TTC549 (cell line): Measurements from ENCODE around the gene TSPAN11.

ENCODE experiments used
- FAIRE-seq: peaks from 2 replicates; lab custom pipeline; 2012; peaks lifted over from hg19 to GRCh38; lab: Jason Lieb, UNC

Gene TSPAN11

GRCh38 chr12:30961030-30961429, 34.5 kb downstream of the TSPAN11 start:
- FAIRE-seq = no peak

DNA sequence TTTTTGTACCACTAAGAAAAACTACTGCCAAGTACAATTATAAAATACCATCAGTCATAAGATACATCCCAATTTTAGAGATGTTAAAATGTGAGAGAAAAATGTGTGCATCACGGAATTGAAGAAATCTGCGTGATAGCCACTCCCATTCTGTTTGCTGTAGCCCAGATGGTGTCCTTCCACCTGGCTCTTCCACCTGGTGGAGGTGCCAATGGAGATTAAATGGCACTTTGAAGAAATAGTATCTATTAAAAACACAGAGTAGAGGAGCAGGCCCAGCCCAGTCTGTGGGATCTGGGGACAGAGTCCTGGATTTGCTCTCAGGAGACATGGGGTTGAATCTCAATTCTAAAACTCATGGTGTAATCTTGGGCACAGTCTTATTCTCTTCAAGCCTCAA, 35.5 kb downstream of the TSPAN11 start:
- FAIRE-seq = no peak

GRCh38 chr12:30963709-30964564, 37.4 kb downstream of the TSPAN11 start:
- FAIRE-seq = no peak

- no peak for FAIRE-seq
Measured at GRCh38 chr12:30964896-30965612, 38.5 kb downstream of the TSPAN11 start.

- FAIRE-seq = no peak
Measured at GRCh38 chr12:30965613-30965985, 39.1 kb downstream of the TSPAN11 start.

GRCh38 chr12:30967026-30967425, 40.5 kb downstream of the TSPAN11 start:
- FAIRE-seq = no peak

GRCh38 chr12:30968211-30968610, 41.7 kb downstream of the TSPAN11 start:
- no peak for FAIRE-seq

DNA sequence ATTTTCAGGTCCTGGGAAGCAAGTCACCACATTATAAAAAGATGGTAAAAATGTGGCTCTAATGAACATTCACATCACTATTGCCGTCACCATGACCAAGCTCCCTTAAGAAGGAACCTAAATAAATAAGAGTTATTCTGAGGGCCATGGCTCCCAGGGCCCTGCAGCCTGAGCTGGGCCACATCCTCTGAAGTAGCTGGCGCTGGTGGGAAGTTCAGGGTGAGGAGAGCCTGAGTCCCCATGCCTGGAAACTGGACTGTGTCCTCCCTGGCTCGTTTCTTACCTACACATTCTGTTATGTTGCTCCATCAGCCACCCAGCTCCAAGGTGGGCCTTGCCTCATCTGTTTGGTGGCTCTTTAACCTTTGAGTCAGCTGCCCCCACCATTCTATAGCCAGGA, 42.5 kb downstream of the TSPAN11 start:
- FAIRE-seq = no peak

DNA sequence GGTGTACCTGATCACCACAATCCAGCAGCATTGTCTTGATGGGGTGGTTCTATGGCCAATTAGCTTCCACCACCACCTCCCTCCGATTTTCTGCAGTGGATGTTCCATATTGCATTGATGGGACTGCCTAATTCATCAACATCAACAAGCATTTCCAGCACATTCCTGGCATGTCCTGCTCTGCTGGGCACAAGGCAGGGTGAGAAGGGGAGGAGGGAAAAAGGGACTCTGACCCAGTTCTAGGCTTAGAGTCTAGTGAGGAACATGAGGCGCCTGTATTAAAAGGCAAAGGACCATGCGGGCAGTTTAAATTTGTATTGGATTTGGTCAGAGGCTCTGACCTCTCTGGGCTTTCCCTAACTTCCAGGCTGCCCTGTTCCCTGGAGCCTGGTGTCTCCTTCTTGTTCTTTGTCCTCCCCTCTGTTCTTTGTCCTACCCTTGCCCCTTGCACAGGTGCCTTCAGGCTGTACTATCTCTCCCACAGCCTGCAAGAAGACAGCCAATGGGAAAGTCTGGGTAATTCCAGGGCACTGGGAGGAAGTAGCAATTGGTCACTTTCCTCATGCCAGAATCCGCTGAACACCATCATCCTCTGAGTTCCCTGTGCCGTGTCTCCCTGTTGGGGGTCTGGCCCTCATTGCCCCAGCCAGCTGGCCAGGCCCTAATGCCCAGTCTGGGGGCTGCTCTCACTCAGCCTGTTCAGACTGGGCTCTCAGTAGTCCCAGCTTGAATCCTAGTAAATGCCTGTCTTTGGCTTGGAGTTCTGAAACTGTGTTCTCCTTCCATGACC, 43.3 kb downstream of the TSPAN11 start:
- FAIRE-seq = no peak

DNA sequence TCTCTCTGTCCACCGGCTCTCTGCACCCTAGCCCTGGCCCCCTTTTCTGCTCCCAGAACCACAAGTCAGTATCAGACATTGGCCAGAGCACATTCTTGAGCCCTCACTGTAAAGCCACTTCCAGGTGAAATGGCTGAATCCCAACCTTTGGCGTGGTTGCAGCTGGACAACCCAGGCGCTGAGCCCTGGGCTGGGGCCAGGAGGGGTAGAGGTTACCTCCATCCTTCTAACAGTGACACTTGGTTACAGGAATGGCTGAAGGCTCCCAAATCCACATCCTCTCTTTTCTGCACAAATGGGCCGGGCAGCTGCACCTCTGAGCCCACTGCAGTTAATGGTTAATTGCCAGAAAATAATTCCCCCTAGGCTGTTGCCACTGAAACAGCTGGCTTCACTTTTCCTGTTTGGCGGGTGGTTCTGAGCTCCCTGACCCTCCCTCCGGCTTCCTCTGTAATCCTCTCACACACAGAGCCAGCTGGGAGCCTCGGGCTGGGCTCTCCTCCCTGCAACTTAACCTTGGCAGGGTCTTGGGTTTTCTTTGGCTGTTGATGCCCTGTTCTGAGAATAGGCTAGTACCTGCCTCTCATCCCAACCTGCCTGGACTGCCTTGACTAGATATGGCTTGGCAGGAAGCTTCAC, 44.1 kb downstream of the TSPAN11 start:
- no peak for FAIRE-seq

DNA sequence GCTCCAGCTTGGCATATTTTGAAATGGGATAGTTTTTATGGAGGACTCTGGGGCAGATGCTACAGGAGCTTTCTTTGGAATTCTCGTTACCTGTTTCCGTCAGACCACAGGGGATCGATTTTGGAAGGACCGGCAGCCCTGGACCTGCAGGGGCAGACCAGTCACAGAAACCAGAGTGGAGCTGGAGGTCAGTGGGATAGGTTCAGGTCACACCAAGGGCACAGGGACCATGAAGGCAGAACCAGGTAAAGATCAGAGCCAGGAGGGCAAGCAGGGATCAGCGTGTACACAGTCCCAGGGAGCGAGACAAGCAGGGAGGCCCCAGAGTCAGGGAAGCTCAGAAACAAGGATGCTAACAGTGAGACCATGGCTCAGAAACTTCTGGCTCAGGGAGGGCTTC, 45.5 kb downstream of the TSPAN11 start:
- FAIRE-seq = no peak

- FAIRE-seq = no peak
Measured at GRCh38 chr12:30973175-30973574, 46.6 kb downstream of the TSPAN11 start.

- FAIRE-seq = no peak
Measured at GRCh38 chr12:30973830-30974229, 47.3 kb downstream of the TSPAN11 start.

DNA sequence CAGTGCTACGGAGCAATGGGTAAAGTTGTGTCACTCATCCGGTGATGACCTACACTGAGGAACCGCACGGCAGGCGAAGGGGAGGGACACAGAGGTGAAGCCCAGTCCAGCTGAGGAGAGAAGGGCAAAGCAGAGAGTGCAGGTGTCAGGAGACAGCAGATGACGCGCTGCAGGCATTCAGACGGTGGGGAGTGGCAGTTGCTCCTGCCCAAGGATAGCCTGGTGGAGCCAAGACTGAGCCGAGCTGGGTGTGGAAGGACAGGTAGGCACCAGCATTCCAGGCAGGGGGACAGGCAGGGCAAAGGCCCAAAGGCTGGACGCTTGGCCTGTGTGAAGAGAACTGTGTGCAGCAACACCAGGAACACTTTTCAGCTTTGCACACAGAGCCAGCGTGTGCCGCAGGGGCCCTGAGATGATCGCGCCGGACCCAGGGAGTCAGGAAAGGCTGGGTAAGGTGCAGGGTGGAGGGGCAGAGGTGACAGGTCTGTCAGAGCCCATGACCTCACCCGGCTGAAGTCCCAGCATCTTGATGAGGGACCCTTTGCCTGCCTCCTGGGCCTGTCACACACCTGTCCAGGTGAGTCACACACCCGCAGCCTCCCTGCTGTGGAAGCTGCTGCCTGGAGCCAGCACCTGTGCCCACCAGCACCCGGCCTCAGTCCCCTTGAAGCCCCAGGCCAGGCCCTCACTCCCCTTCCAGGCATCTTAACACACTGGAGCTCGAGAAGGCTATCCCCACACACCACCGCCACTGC, 48.4 kb downstream of the TSPAN11 start:
- no peak for FAIRE-seq

DNA sequence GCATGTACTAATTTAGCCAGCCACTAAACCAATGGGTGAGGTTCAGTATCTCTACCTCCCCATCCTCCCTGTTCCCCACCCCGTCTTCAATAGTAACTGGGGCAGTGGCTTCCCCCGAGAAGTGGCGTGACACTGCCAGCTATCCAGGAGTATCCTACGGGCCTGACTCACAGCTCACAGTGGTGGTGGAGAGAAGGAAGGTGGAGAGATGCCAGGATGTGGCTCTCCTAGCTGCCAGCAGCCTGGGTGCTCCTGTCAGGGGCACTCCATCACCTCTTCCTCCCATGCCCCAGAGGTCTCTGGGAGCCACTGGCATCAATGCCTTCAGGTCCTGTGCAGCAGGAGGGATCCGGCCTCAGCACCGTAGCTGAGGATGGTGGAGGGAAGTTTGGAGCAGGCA, 49.0 kb downstream of the TSPAN11 start:
- no peak for FAIRE-seq

- FAIRE-seq = no peak
Measured at GRCh38 chr12:30976206-30976605, 49.7 kb downstream of the TSPAN11 start.

- no peak for FAIRE-seq
Measured at GRCh38 chr12:30977124-30977523, 50.6 kb downstream of the TSPAN11 start.

DNA sequence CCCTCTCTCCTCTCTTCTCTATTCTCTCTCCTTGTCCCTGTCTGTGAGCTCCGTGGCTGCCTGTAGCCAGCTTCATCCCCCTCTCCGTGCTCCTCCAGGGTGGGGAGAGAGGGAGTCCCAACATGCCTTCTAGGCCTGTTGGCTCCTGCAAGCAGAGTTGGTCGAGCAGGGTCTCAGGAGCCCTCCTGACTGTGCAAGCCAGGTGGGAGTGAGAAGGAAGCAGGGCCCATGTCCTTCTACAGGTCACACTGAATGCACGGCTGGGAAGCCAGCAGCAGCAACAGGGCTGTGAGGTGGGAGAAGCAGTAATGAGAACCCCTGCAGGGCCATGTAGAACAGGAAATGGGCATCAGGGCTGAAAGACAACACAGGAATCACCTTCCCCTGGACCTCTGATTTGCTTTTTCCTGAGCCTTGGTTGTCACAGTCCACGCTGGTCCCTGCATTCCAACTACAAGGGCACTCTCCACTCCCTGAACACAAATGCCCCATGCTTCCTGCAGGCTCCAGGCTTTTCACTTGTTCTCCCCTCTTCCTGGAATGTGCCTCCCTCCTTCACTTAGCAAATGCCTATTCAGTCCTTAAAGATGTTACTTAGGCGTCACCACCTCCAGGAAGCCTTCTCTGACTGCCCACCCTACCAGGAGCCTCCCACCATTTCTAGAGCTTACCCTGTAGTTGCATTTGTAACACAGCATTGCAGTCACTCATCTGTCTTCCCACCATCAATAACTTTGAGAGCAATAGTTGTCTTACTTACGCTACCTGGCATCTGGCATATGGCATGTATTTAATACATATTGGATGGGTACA, 51.2 kb downstream of the TSPAN11 start:
- FAIRE-seq = no peak

DNA sequence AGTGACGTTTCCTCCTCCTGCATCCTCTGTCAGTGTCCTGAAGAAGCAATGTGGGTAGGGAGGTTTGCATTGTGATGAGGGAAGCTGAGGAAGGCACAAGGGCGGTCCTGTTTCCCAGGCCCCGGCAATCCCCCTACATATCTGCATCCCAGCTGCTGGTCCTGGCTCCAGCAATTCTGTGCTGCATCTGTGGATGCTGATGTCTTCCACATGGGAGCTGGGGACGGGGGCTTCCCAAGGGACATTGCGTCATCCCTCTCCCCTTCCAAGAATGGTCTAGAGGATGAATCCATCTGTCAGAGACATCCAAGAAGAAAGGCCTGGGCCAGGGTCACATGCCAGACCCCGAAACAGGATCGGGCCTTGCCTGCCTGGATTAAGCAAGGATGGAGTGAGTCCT, 52.1 kb downstream of the TSPAN11 start:
- FAIRE-seq = no peak

- FAIRE-seq = no peak
Measured at GRCh38 chr12:30979371-30980259, 53.1 kb downstream of the TSPAN11 start.
